Activated T-helper 2 cell treated with anti-CD3 and anti-CD28 coated beads, Interferon-gamma antibody, Interleukin-2, Interleukin-4, amounts not matched to agents 10 μg/mL and 5 μg/mL and 100 μg/mL, durations not matched to agents 14 hours and 24 hours and 36 hours (primary cell): ENCODE measurements around the gene NOD1. TPM values are rescaled to one million over a fixed set of nuclear protein-coding genes. Genes with fewer than 3 reads are reported as not detected.
"Not testable (repeated sequence)": the region's sequence is repeated elsewhere in the genome, so short reads cannot be mapped to it uniquely, and the experiment has no call there.

Source experiments
- DNase-seq: peaks from one replicate; pipeline ENCODE4 v3.0.0; 2021; ENCODE audit warnings: low spot score
- H3K27ac Mint-ChIP-seq: one replicate; pipeline ENCODE4 v1.8.0; 2021; ENCODE audit warnings: mixed read lengths
- H3K27me3 Mint-ChIP-seq: one replicate; pipeline ENCODE4 v1.8.0; 2021; ENCODE audit warnings: low read depth, mixed read lengths
- H3K36me3 Mint-ChIP-seq: one replicate; pipeline ENCODE4 v1.8.0; 2021; ENCODE audit warnings: low read depth, mixed read lengths
- H3K4me1 Mint-ChIP-seq: one replicate; pipeline ENCODE4 v1.8.0; 2021; ENCODE audit warnings: low read depth, mixed read lengths
- H3K4me3 Mint-ChIP-seq: one replicate; pipeline ENCODE4 v1.8.0; 2021; ENCODE audit warnings: low read depth, mild to moderate bottlenecking, moderate library complexity, mixed read lengths
- H3K9me3 Mint-ChIP-seq: one replicate; pipeline ENCODE4 v1.8.0; 2021; ENCODE audit warnings: mixed read lengths
- intact Hi-C: fragments of 100-400 bp; cut with micrococcal nuclease; formaldehyde crosslinking; loops from one replicate; pipeline ENCODE4 v1.15.1; 2023
- total RNA-seq: library from RNA; stranded (reverse); gene quantifications from 2 replicates; pipeline ENCODE4 v1.2.3, GENCODE V29; 2022

The NOD1 gene
- total RNA-seq, 1 donor from 2014 or later, result 14.8 TPM

- H3K9me3 Mint-ChIP-seq, result peaks cover 6% of the 10 kb centered on the region
- intact Hi-C loops, result no loop called here
- no peaks in the 10 kb centered on the region for H3K27me3 Mint-ChIP-seq
- H3K27ac Mint-ChIP-seq, result no peak overlapping the region
- no peak overlapping the region for H3K4me3 Mint-ChIP-seq
- H3K36me3 Mint-ChIP-seq, result peaks cover 6% of the 10 kb centered on the region
- no peak for DNase-seq
- peaks cover 20% of the 10 kb centered on the region for H3K4me1 Mint-ChIP-seq
These were observed 33.5 kb upstream of the NOD1 start for GRCh38 chr7:30511973-30512662.

- Mint-ChIP-seq H3K9me3 (peaks cover 6% of the 10 kb centered on the region), H3K4me1 (peaks cover 20% of the 10 kb centered on the region), H3K4me3 (no peak overlapping the region), H3K27ac (no peak overlapping the region), H3K27me3 (no peaks in the 10 kb centered on the region), H3K36me3 (peaks cover 8% of the 10 kb centered on the region)
- no peak for DNase-seq
- intact Hi-C loops, result no loop called here
These were observed 32.9 kb upstream of the NOD1 start for GRCh38 chr7:30511494-30511893.

GRCh38 chr7:30510124-30511075 lies 31.8 kb upstream of the NOD1 start:
- no peak overlapping the region for H3K27ac Mint-ChIP-seq
- intact Hi-C loops, result loop anchor here (1.0 kb wide), 1 partner anchor 54 kb away; no protein-coding TSS in a partner anchor
- no peak for DNase-seq
- no peak overlapping the region for H3K4me3 Mint-ChIP-seq
- H3K9me3 Mint-ChIP-seq, result peaks cover 6% of the 10 kb centered on the region
- H3K27me3 Mint-ChIP-seq, result no peaks in the 10 kb centered on the region
- H3K36me3 Mint-ChIP-seq, result peaks cover 8% of the 10 kb centered on the region
- H3K4me1 Mint-ChIP-seq, result peaks cover 25% of the 10 kb centered on the region

GRCh38 chr7:30509171-30509857 lies 30.7 kb upstream of the NOD1 start:
- not testable (repeated sequence) for H3K27ac Mint-ChIP-seq, H3K9me3 Mint-ChIP-seq, DNase-seq, H3K27me3 Mint-ChIP-seq, H3K4me3 Mint-ChIP-seq
- Mint-ChIP-seq H3K4me1 (peaks cover 28% of the 10 kb centered on the region), H3K36me3 (peaks cover 10% of the 10 kb centered on the region)
- intact Hi-C loops, result loop anchor here (5.0 to 10.0 kb wide), 2 partner anchors 85 to 162 kb away; partner anchors contain the start of gene GARS1

GRCh38 chr7:30507346-30507900 lies 28.8 kb upstream of the NOD1 start:
- not testable (repeated sequence) for DNase-seq, H3K27me3 Mint-ChIP-seq, H3K9me3 Mint-ChIP-seq, H3K27ac Mint-ChIP-seq, H3K4me3 Mint-ChIP-seq
- Mint-ChIP-seq H3K4me1 (peaks cover 37% of the 10 kb centered on the region), H3K36me3 (peaks cover 21% of the 10 kb centered on the region)
- intact Hi-C loops, result loop anchor here (5.0 to 10.0 kb wide), 2 partner anchors 87 to 160 kb away; partner anchors contain the start of gene GARS1

GRCh38 chr7:30505174-30505697 lies 26.7 kb upstream of the NOD1 start:
- peak overlapping the region; percentile 88 for H3K27ac Mint-ChIP-seq
- H3K4me3 Mint-ChIP-seq, result peak overlapping the region; percentile 85
- no peaks in the 10 kb centered on the region for H3K27me3 Mint-ChIP-seq
- no peak for DNase-seq
- H3K36me3 Mint-ChIP-seq, result peaks cover 33% of the 10 kb centered on the region
- peaks cover 6% of the 10 kb centered on the region for H3K9me3 Mint-ChIP-seq
- intact Hi-C loops, result loop anchor here (2.0 to 10.0 kb wide), 4 partner anchors 90 to 476 kb away; partner anchors contain the start of genes GARS1, PLEKHA8 and ZNRF2
- peaks cover 49% of the 10 kb centered on the region for H3K4me1 Mint-ChIP-seq

GRCh38 chr7:30504301-30505173 lies 26.0 kb upstream of the NOD1 start, which contains the start of gene GGCT:
TSS of gene GGCT (minus strand) at chr7:30504829. CDS start at chr7:30504709, 120 bp downstream.
- Mint-ChIP-seq H3K9me3 (peaks cover 6% of the 10 kb centered on the region), H3K27ac (peak within 1 kb of the TSS; percentile 88), H3K4me1 (peaks cover 50% of the 10 kb centered on the region), H3K4me3 (peak within 1 kb of the TSS; percentile 85), H3K27me3 (no peaks in the 10 kb centered on the region), H3K36me3 (peaks cover 40% of the 10 kb centered on the region)
- peak; percentile 97 for DNase-seq
- intact Hi-C loops, result loop anchor here (1.0 to 10.0 kb wide), 5 partner anchors 26 to 476 kb away; partner anchors contain the start of genes GARS1, NOD1, PLEKHA8 and ZNRF2

- Mint-ChIP-seq H3K27ac (peak overlapping the region; percentile 88), H3K9me3 (peaks cover 6% of the 10 kb centered on the region), H3K4me1 (peaks cover 42% of the 10 kb centered on the region), H3K36me3 (peaks cover 49% of the 10 kb centered on the region), H3K4me3 (peak overlapping the region; percentile 85), H3K27me3 (no peaks in the 10 kb centered on the region)
- no peak for DNase-seq
- intact Hi-C loops, result loop anchor here (1.0 to 10.0 kb wide), 4 partner anchors 25 to 475 kb away; partner anchors contain the start of genes GARS1, NOD1, PLEKHA8 and ZNRF2
These were observed 25.0 kb upstream of the NOD1 start for GRCh38 chr7:30503274-30504212.

- Mint-ChIP-seq H3K4me1 (peaks cover 42% of the 10 kb centered on the region), H3K27me3 (no peaks in the 10 kb centered on the region), H3K36me3 (peaks cover 47% of the 10 kb centered on the region), H3K4me3 (peak overlapping the region; percentile 85), H3K9me3 (peaks cover 2% of the 10 kb centered on the region), H3K27ac (no peak overlapping the region)
- intact Hi-C loops, result loop anchor here (10.0 kb wide), 1 partner anchor 92 kb away; the partner anchor contains the start of gene GARS1
- no peak for DNase-seq
These were observed 24.1 kb upstream of the NOD1 start for GRCh38 chr7:30502470-30503251.

GRCh38 chr7:30501264-30501663 lies 22.7 kb upstream of the NOD1 start:
- H3K36me3 Mint-ChIP-seq, result peaks cover 52% of the 10 kb centered on the region

More at GRCh38 chr7:30501264-30501663, 22.7 kb upstream of the NOD1 start:
- no peak overlapping the region for H3K4me3 Mint-ChIP-seq
- no peak overlapping the region for H3K27ac Mint-ChIP-seq
- DNase-seq, result no peak
- H3K4me1 Mint-ChIP-seq, result peaks cover 42% of the 10 kb centered on the region
- intact Hi-C loops, result loop anchor here (10.0 kb wide), 1 partner anchor 94 kb away; the partner anchor contains the start of gene GARS1
- no peaks in the 10 kb centered on the region for H3K9me3 Mint-ChIP-seq
- no peaks in the 10 kb centered on the region for H3K27me3 Mint-ChIP-seq
